Measurements from ENCODE around the gene DHRS13. TPM values are rescaled to one million over a fixed set of nuclear protein-coding genes. Genes with fewer than 3 reads are reported as not detected.

Gene DHRS13
- polyA plus RNA-seq, 1 donor from 2014 or later = 91.1 TPM

GRCh38 chr17:28898527-28898955 lies 4.3 kb downstream of the DHRS13 start:
- no peaks in the 10 kb centered on the region for H3K9me3 ChIP-seq (ENCODE audit: low read length)
- H3K9ac ChIP-seq (ENCODE audit: low read length) = no peak overlapping the region
- no peaks in the 10 kb centered on the region for H4K20me1 ChIP-seq (ENCODE audit: insufficient read depth)
- no peak overlapping the region for H3K4me2 ChIP-seq (ENCODE audit: low read length)
- H3K9me2 ChIP-seq (ENCODE audit: insufficient read depth, low read length) = no peaks in the 10 kb centered on the region
- TF ChIP-seq RAD21 (conservative IDR thresholded peaks at IDR 0.05) (no peak), EZH2 (IDR thresholded peaks at IDR 0.05; ENCODE audit: borderline replicate concordance, insufficient read depth, low read length, poor library complexity, severe bottlenecking) (no peak), SMC3 (conservative IDR thresholded peaks at IDR 0.05; ENCODE audit: poor library complexity) (no peak), TAF1 (IDR thresholded peaks at IDR 0.05; ENCODE audit: low read depth) (no peak), REST (IDR thresholded peaks at IDR 0.05; ENCODE audit: borderline replicate concordance) (no peak), POLR2AphosphoS5 (IDR thresholded peaks at IDR 0.05) (no peak), EP300 (conservative IDR thresholded peaks at IDR 0.05; ENCODE audit: poor library complexity, severe bottlenecking) (no peak), CTCF (IDR thresholded peaks at IDR 0.05; ENCODE audit: poor library complexity, severe bottlenecking) (no peak)
- H3F3A ChIP-seq (ENCODE audit: insufficient read depth, low read length, poor library complexity, severe bottlenecking) = peaks cover 2% of the 10 kb centered on the region
- no peaks in the 10 kb centered on the region for H3K36me3 ChIP-seq (ENCODE audit: insufficient read depth, low read length)
- no peak overlapping the region for H2AFZ ChIP-seq (ENCODE audit: low read depth, low read length)
- no peaks in the 10 kb centered on the region for H3K27me3 ChIP-seq (ENCODE audit: insufficient read depth, low read depth, low read length)
- H3K27ac ChIP-seq (ENCODE audit: low read length) = no peak overlapping the region
- H3K79me2 ChIP-seq (replicated peaks; ENCODE audit: insufficient read depth, low read length) = peaks cover 34% of the 10 kb centered on the region
- H3K4me3 ChIP-seq (ENCODE audit: low read length) = no peak overlapping the region

GRCh38 chr17:28897769-28898526 lies 4.9 kb downstream of the DHRS13 start:
- no peak overlapping the region for H2AFZ ChIP-seq (ENCODE audit: low read depth, low read length)
- H3K36me3 ChIP-seq (ENCODE audit: insufficient read depth, low read length) = no peaks in the 10 kb centered on the region
- peaks cover 2% of the 10 kb centered on the region for H3F3A ChIP-seq (ENCODE audit: insufficient read depth, low read length, poor library complexity, severe bottlenecking)
- peak overlapping the region; percentile 85 for H3K9ac ChIP-seq (ENCODE audit: low read length)
- H4K20me1 ChIP-seq (ENCODE audit: insufficient read depth) = no peaks in the 10 kb centered on the region
- no peaks in the 10 kb centered on the region for H3K9me2 ChIP-seq (ENCODE audit: insufficient read depth, low read length)
- no peaks in the 10 kb centered on the region for H3K27me3 ChIP-seq (ENCODE audit: insufficient read depth, low read depth, low read length)
- peak overlapping the region; percentile 71 for H3K4me3 ChIP-seq (ENCODE audit: low read length)
- no peaks in the 10 kb centered on the region for H3K9me3 ChIP-seq (ENCODE audit: low read length)
- TF ChIP-seq SMC3 (conservative IDR thresholded peaks at IDR 0.05; ENCODE audit: poor library complexity) = no peak
- TF ChIP-seq POLR2AphosphoS5 (IDR thresholded peaks at IDR 0.05) = no peak
- TF ChIP-seq EP300 (conservative IDR thresholded peaks at IDR 0.05; ENCODE audit: poor library complexity, severe bottlenecking) = no peak
- TF ChIP-seq MXI1 (conservative IDR thresholded peaks at IDR 0.05; ENCODE audit: poor library complexity, severe bottlenecking) = peak; percentile 3
- no peak for TF ChIP-seq CTCF (IDR thresholded peaks at IDR 0.05; ENCODE audit: poor library complexity, severe bottlenecking)
- TF ChIP-seq EZH2 (IDR thresholded peaks at IDR 0.05; ENCODE audit: borderline replicate concordance, insufficient read depth, low read length, poor library complexity, severe bottlenecking) = no peak
- H3K79me2 ChIP-seq (replicated peaks; ENCODE audit: insufficient read depth, low read length) = peaks cover 34% of the 10 kb centered on the region
- peak overlapping the region; percentile 28 for H3K4me2 ChIP-seq (ENCODE audit: low read length)
- peak overlapping the region; percentile 18 for H3K27ac ChIP-seq (ENCODE audit: low read length)
